AG09309 (cell line): ENCODE data around the gene SPEN.

ENCODE experiments used
- DNase-seq: peaks from one replicate; pipeline ENCODE4 v3.0.0-alpha.2; 2010; ENCODE audit warnings: low read depth
- H3K4me3 ChIP-seq: 2 replicates; pipeline ENCODE4 v1.5.1; 2011; ENCODE audit warnings: mild to moderate bottlenecking, low read depth, low read length, moderate library complexity; ENCODE audit not compliant: control insufficient read depth
- CTCF ChIP-seq: IDR thresholded peaks from 2 replicates; pipeline ENCODE4 v1.5.1; 2011; ENCODE audit warnings: mild to moderate bottlenecking, low read depth, low read length, inconsistent platforms; ENCODE audit not compliant: insufficient read depth, control insufficient read depth; ENCODE audit errors: missing control alignments

The SPEN gene

GRCh38 chr1:15937146-15937545 is 89.6 kb downstream of the SPEN start:
- DNase-seq: no peak
- H3K4me3 ChIP-seq: no peak overlapping the region
- no peak for TF ChIP-seq CTCF

- DNase-seq: no peak
- H3K4me3 ChIP-seq: no peak overlapping the region
- peak; percentile 42 for TF ChIP-seq CTCF
These were observed 90.2 kb downstream of the SPEN start for GRCh38 chr1:15937706-15938168.

- DNase-seq: no peak
These were observed 91.2 kb downstream of the SPEN start for GRCh38 chr1:15938628-15939161.

GRCh38 chr1:15939181-15940109 is 91.9 kb downstream of the SPEN start:
- no peak overlapping the region for H3K4me3 ChIP-seq
- TF ChIP-seq CTCF: no peak
- no peak for DNase-seq

More at GRCh38 chr1:15938628-15939161, 91.2 kb downstream of the SPEN start:
- no peak overlapping the region for H3K4me3 ChIP-seq
- no peak for TF ChIP-seq CTCF

- H3K4me3 ChIP-seq: no peak overlapping the region
- DNase-seq: no peak
- TF ChIP-seq CTCF: no peak
These were observed 92.9 kb downstream of the SPEN start for GRCh38 chr1:15940110-15941043.
